OCI-LY7 (cell line): ENCODE results near the gene PLD6. TPM values are rescaled to one million over a fixed set of nuclear protein-coding genes. Genes with fewer than 3 reads are reported as not detected.
"Not testable (repeated sequence)": the region's sequence is repeated elsewhere in the genome, so short reads cannot be mapped to it uniquely, and the experiment has no call there.

ENCODE experiments used
- BruUV-seq: library from RNA; stranded (reverse); fragments of 400-500 nt; replicated peaks from 2 replicates; lab custom pipeline; 2021; lab: Mats Ljungman, UMichigan
- CTCF ChIA-PET: fragments of 300-600 bp; sonication (Branson Sonifier 250); formaldehyde crosslinking; loops from one replicate; lab custom pipeline; 2022; ENCODE audit warnings: antibody characterized with exemption; ENCODE audit not compliant: unreplicated experiment; lab: Charles Lee
- POLR2A ChIA-PET: fragments of 300-600 bp; sonication (Branson Sonifier 250); formaldehyde crosslinking; loops from one replicate; lab custom pipeline; 2022; ENCODE audit warnings: antibody characterized with exemption; lab: Charles Lee
- DNase-seq: peaks from one replicate; pipeline ENCODE4 v3.0.0-alpha.2; 2015; ENCODE audit warnings: low spot score
- H2AFZ ChIP-seq: fragments of 200-600 bp; sonication (generic), shearing (Covaris generic); 2 replicates; pipeline ENCODE4 v1.6.1; 2014; ENCODE audit warnings: mild to moderate bottlenecking, antibody characterized with exemption, low read length, moderate library complexity
- H3K27ac ChIP-seq: fragments of 200-600 bp; sonication (generic); 2 replicates; pipeline ENCODE4 v1.5.1; 2014; ENCODE audit warnings: mixed run types, low read depth, mild to moderate bottlenecking, moderate library complexity, low read length, inconsistent platforms; ENCODE audit not compliant: poor library complexity, severe bottlenecking
- H3K36me3 ChIP-seq: fragments of 200-600 bp; sonication (generic); 2 replicates; pipeline ENCODE4 v1.6.1; 2014; ENCODE audit warnings: mild to moderate bottlenecking, antibody characterized with exemption, low read length, moderate library complexity, mixed read lengths; ENCODE audit not compliant: insufficient read depth
- H3K4me1 ChIP-seq: fragments of 200-600 bp; sonication (generic); 2 replicates; pipeline ENCODE4 v1.5.1; 2014; ENCODE audit warnings: mild to moderate bottlenecking, low read length; ENCODE audit not compliant: insufficient read depth, poor library complexity, severe bottlenecking
- H3K4me2 ChIP-seq: fragments of 200-600 bp; sonication (generic); 2 replicates; pipeline ENCODE4 v1.6.1; 2014; ENCODE audit warnings: mild to moderate bottlenecking, low read length
- H3K4me3 ChIP-seq: fragments of 200-600 bp; sonication (generic); 2 replicates; pipeline ENCODE4 v1.5.1; 2014; ENCODE audit warnings: mild to moderate bottlenecking, low read depth, low read length; ENCODE audit not compliant: poor library complexity, severe bottlenecking
- H3K79me2 ChIP-seq: fragments of 200-600 bp; sonication (generic); 2 replicates; pipeline ENCODE4 v1.6.1; 2016; ENCODE audit warnings: low read depth, mild to moderate bottlenecking, low read length, moderate library complexity, mixed read lengths; ENCODE audit not compliant: insufficient read depth
- H3K9me2 ChIP-seq: fragments of 200-600 bp; sonication (generic); 2 replicates; pipeline ENCODE4 v1.6.1; 2016; ENCODE audit warnings: mild to moderate bottlenecking, low read length, mixed read lengths; ENCODE audit not compliant: insufficient read depth
- H3K9me3 ChIP-seq: fragments of 200-600 bp; sonication (generic); 2 replicates; pipeline ENCODE4 v1.6.1; 2014; ENCODE audit warnings: mild to moderate bottlenecking, mixed run types, low read length, mixed read lengths
- H4K20me1 ChIP-seq: fragments of 200-600 bp; sonication (generic); 2 replicates; pipeline ENCODE4 v1.6.1; 2014; ENCODE audit warnings: mild to moderate bottlenecking, antibody characterized with exemption, low read length, moderate library complexity, mixed read lengths; ENCODE audit not compliant: insufficient read depth
- EZH2phosphoT487 ChIP-seq: fragments of 200-600 bp; sonication (generic); IDR thresholded peaks from 2 replicates; pipeline ENCODE4 v1.6.1; 2018; ENCODE audit warnings: low read depth, borderline replicate concordance, mild to moderate bottlenecking, mixed run types, antibody characterized with exemption, low read length, moderate library complexity, mixed read lengths
- intact Hi-C: fragments of 100-400 bp; cut with micrococcal nuclease; formaldehyde crosslinking; loops from one replicate; pipeline ENCODE4 v1.10.0; 2022; ENCODE audit not compliant: unreplicated experiment
- total RNA-seq, 2 experiments: library from RNA; depleted of rRNA in 1 of 2; stranded (reverse); fragments of >200 nt in 1 of 2; shearing (Covaris generic) in 1 of 2; gene quantifications; 2 replicates each; pipeline ENCODE4 v1.2.3, GENCODE V29; 2014 to 2022
- TF ChIP-seq, protein P1 (sequence below): fragments of 200-600 bp; sonication (generic); conservative IDR thresholded peaks from 2 replicates; pipeline ENCODE4 v1.5.1; 2014; ENCODE audit warnings: mild to moderate bottlenecking, antibody characterized with exemption, low read length, moderate library complexity, mixed read lengths

PLD6 gene
- total RNA-seq, 2 experiments from 2014 or later = not detected

DNA sequence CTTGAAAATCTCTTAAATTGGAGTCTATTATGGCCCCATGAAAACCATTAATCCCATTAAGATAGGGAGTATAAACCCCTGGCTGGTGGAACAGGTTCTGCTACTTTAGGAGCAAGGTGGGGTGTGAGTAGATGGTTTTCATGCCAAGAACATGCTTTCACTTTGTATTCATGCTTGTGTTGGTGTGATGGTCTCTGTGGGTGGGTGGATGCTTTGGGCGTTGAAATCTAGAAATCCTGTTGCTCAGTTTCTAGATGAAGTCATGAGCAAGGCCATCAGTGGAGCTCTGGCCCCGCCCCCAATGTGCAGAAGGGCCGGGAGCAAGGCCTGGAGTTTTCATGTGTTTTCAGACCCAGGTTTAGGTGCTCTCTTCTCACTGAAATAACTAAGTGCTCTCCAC lies 20.1 kb downstream of the PLD6 start:
- Histone ChIP-seq H3K79me2 (no peaks in the 10 kb centered on the region), H2AFZ (no peak overlapping the region), H3K27ac (no peak overlapping the region), H3K36me3 (peaks cover 8% of the 10 kb centered on the region; the same call in 1 of the 2 replicates), H3K4me3 (no peak overlapping the region), H4K20me1 (no peaks in the 10 kb centered on the region), H3K9me2 (no peaks in the 10 kb centered on the region), H3K4me2 (no peak overlapping the region), H3K9me3 (no peaks in the 10 kb centered on the region), H3K4me1 (peaks cover 18% of the 10 kb centered on the region)
- TF ChIP-seq, protein P1, sequence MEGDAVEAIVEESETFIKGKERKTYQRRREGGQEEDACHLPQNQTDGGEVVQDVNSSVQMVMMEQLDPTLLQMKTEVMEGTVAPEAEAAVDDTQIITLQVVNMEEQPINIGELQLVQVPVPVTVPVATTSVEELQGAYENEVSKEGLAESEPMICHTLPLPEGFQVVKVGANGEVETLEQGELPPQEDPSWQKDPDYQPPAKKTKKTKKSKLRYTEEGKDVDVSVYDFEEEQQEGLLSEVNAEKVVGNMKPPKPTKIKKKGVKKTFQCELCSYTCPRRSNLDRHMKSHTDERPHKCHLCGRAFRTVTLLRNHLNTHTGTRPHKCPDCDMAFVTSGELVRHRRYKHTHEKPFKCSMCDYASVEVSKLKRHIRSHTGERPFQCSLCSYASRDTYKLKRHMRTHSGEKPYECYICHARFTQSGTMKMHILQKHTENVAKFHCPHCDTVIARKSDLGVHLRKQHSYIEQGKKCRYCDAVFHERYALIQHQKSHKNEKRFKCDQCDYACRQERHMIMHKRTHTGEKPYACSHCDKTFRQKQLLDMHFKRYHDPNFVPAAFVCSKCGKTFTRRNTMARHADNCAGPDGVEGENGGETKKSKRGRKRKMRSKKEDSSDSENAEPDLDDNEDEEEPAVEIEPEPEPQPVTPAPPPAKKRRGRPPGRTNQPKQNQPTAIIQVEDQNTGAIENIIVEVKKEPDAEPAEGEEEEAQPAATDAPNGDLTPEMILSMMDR = no peak
- TF ChIP-seq EZH2phosphoT487 = no peak
- no TSS peak for BruUV-seq
- no peak for DNase-seq
- CTCF ChIA-PET = no interaction called here
- POLR2A ChIA-PET = interaction anchor here (0.6 kb wide), 1 partner anchor 149 kb away, joined by 3 read pairs; no protein-coding TSS in a partner anchor
- intact Hi-C loops = no loop called here

DNA sequence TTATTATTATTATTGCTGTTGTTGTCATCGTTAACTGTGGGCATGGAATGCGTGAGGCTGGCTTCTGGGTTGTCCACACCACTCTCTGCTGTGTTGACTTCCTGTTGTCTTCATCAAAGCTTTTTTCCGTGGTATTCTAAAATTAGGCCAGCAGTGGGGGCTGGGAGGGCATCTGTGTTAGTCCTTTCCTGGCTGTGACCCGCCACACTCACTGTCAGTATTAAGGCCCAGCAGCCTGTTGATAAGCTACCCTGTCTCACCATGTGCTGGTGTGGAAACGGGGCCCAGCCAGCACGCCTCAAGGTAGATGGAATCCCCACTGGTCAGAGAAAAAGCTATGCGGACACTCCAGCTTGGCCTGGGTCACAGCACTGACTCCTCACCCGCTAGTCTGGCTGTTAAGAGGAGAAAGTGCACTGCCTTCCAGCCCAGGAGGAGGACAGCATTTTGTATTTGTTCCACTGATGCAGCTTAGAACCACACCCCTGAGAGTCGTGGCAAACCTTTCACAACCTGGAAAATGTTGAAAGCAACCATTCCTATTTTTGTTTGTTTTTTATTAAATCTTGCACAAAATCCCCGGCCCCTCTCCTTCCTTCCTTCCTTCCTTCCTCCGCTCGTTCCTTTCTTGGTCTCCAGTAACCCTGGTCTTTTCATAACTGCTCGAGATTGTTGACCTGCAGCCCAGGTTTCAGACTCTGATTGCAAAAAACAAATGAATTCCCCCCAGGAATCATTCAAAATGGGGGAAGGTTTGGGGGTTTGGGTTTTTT lies 21.0 kb downstream of the PLD6 start:
- DNase-seq, H3K4me3 ChIP-seq, H3K27ac ChIP-seq, H4K20me1 ChIP-seq, intact Hi-C loops, H3K4me2 ChIP-seq, H3K9me2 ChIP-seq, H3K9me3 ChIP-seq, POLR2A ChIA-PET, H2AFZ ChIP-seq, H3K79me2 ChIP-seq, CTCF ChIA-PET: not testable (repeated sequence)
- H3K4me1 ChIP-seq = peaks cover 19% of the 10 kb centered on the region
- BruUV-seq = TSS peak; percentile 59
- H3K36me3 ChIP-seq = peaks cover 17% of the 10 kb centered on the region; the same call in 1 of the 2 replicates

DNA sequence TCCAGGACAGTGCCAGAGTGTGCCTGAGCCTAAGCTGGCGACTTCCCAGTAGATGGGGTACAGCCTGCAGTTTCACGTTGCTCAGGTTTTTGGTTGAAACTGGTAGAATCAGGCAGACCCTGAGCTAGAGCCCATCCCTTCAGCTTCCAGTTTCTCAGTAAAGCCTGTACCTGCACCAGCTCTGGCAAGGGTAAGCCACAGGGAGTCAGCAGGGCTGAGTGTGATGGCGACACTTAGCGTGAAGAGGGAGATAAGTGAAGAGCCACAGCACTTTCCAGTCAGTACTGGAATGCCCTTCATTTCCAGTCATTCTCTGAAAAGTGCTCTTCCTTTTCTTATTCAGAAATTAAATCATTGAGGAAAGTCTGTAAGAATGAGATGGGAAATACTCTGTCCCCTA lies 22.4 kb downstream of the PLD6 start:
- Histone ChIP-seq H3K79me2 (no peaks in the 10 kb centered on the region), H4K20me1 (no peaks in the 10 kb centered on the region), H2AFZ (no peak overlapping the region), H3K36me3 (peaks cover 25% of the 10 kb centered on the region), H3K4me2 (no peak overlapping the region), H3K9me3 (no peaks in the 10 kb centered on the region), H3K4me1 (peaks cover 19% of the 10 kb centered on the region), H3K4me3 (no peak overlapping the region), H3K9me2 (no peaks in the 10 kb centered on the region), H3K27ac (no peak overlapping the region)
- TF ChIP-seq, protein P1 = no peak
- no peak for TF ChIP-seq EZH2phosphoT487
- POLR2A ChIA-PET = no interaction called here
- CTCF ChIA-PET = no interaction called here
- no TSS peak for BruUV-seq
- DNase-seq = no peak
- intact Hi-C loops = no loop called here
